ENCODE results near the gene POGK. TPM values are rescaled to one million over a fixed set of nuclear protein-coding genes. Genes with fewer than 3 reads are reported as not detected.

POGK gene
- total RNA-seq, 4 donors from 2014 or later = 33.1 to 49.0 (median 39.7) TPM

- H3K27me3 ChIP-seq = no peaks in the 10 kb centered on the region
- peak overlapping the region; percentile 75 for H3K4me3 ChIP-seq
- H3K4me1 ChIP-seq = peaks cover 54% of the 10 kb centered on the region
- H3K27ac ChIP-seq = peak overlapping the region; percentile 88
- peaks cover 37% of the 10 kb centered on the region for H3K36me3 ChIP-seq
- peak in 1 of 2 donors; percentile 81 for DNase-seq (ENCODE audit: low spot score in 2 of 2)
- WGBS = 2% methylated on average over 19 of the region's 82 CpGs
- H3K9me3 ChIP-seq = no peaks in the 10 kb centered on the region
- TF ChIP-seq CTCF (IDR thresholded peaks at IDR 0.05) (no peak), EP300 (IDR thresholded peaks at IDR 0.05) (no peak), POLR2AphosphoS5 (IDR thresholded peaks at IDR 0.05) (no peak), POLR2A (IDR thresholded peaks at IDR 0.05) (no peak)
Measured at GRCh38 chr1:166839600-166840308, 479 bp downstream of the POGK start.

- TF ChIP-seq POLR2A (IDR thresholded peaks at IDR 0.05) = no peak
- no peak for TF ChIP-seq EP300 (IDR thresholded peaks at IDR 0.05)
- TF ChIP-seq POLR2AphosphoS5 (IDR thresholded peaks at IDR 0.05) = no peak
- no peak for TF ChIP-seq CTCF (IDR thresholded peaks at IDR 0.05)
- Histone ChIP-seq H3K9me3 (no peaks in the 10 kb centered on the region), H3K4me1 (peaks cover 59% of the 10 kb centered on the region), H3K27me3 (no peaks in the 10 kb centered on the region), H3K4me3 (peak overlapping the region; percentile 75), H3K36me3 (peaks cover 45% of the 10 kb centered on the region), H3K27ac (peak overlapping the region; percentile 88)
- DNase-seq (ENCODE audit: low spot score in 2 of 2) = no peak
- 32% methylated on average over 15 of the region's 16 CpGs for WGBS
Measured at GRCh38 chr1:166840309-166841274, 1.3 kb downstream of the POGK start.

GRCh38 chr1:166843322-166843721, 4.0 kb downstream of the POGK start:
- peaks cover 73% of the 10 kb centered on the region for H3K36me3 ChIP-seq
- H3K4me3 ChIP-seq = no peak overlapping the region
- no peak for TF ChIP-seq POLR2A (IDR thresholded peaks at IDR 0.05)
- no peak for TF ChIP-seq EP300 (IDR thresholded peaks at IDR 0.05)
- TF ChIP-seq POLR2AphosphoS5 (IDR thresholded peaks at IDR 0.05) = no peak
- TF ChIP-seq CTCF (IDR thresholded peaks at IDR 0.05) = no peak
- no peaks in the 10 kb centered on the region for H3K27me3 ChIP-seq
- peaks cover 56% of the 10 kb centered on the region for H3K4me1 ChIP-seq
- H3K9me3 ChIP-seq = no peaks in the 10 kb centered on the region
- no peak for DNase-seq (ENCODE audit: low spot score in 2 of 2)
- 96% methylated on average over 5 of the region's 6 CpGs for WGBS
- no peak overlapping the region for H3K27ac ChIP-seq

- TF ChIP-seq EP300 (IDR thresholded peaks at IDR 0.05) = no peak
- TF ChIP-seq POLR2AphosphoS5 (IDR thresholded peaks at IDR 0.05) = no peak
- no peak for TF ChIP-seq POLR2A (IDR thresholded peaks at IDR 0.05)
- Histone ChIP-seq H3K36me3 (peaks cover 79% of the 10 kb centered on the region), H3K4me3 (no peak overlapping the region), H3K27ac (no peak overlapping the region), H3K4me1 (peaks cover 50% of the 10 kb centered on the region), H3K27me3 (no peaks in the 10 kb centered on the region), H3K9me3 (no peaks in the 10 kb centered on the region)
- DNase-seq (ENCODE audit: low spot score in 2 of 2) = no peak
- WGBS = 70% methylated on average over 7 of the region's 7 CpGs
Measured at GRCh38 chr1:166843769-166844596, 4.7 kb downstream of the POGK start.

GRCh38 chr1:166844791-166845190, 5.5 kb downstream of the POGK start:
- Histone ChIP-seq H3K27ac (no peak overlapping the region), H3K4me3 (no peak overlapping the region), H3K36me3 (peaks cover 87% of the 10 kb centered on the region), H3K4me1 (peaks cover 49% of the 10 kb centered on the region), H3K27me3 (no peaks in the 10 kb centered on the region), H3K9me3 (no peaks in the 10 kb centered on the region)
- DNase-seq (ENCODE audit: low spot score in 2 of 2) = no peak
- 55% methylated on average over 7 of the region's 7 CpGs for WGBS
- TF ChIP-seq EP300 (IDR thresholded peaks at IDR 0.05) (no peak), POLR2A (IDR thresholded peaks at IDR 0.05) (no peak), CTCF (IDR thresholded peaks at IDR 0.05) (no peak), POLR2AphosphoS5 (IDR thresholded peaks at IDR 0.05) (no peak)
